GM23338 (cell line): ENCODE results near the gene CCT5. TPM values are rescaled to one million over a fixed set of nuclear protein-coding genes. Genes with fewer than 3 reads are reported as not detected.

Source experiments
- ATAC-seq: fragments of 200-7000 bp; cut with Tn5 transposase; 3 replicates; pipeline ENCODE4 v1.9.1; 2020
- DNase-seq: peaks from one replicate; pipeline ENCODE4 v3.0.0-alpha.2; 2015; ENCODE audit warnings: low spot score
- H2AFZ ChIP-seq: fragments of 200-600 bp; sonication (generic); 2 replicates; pipeline ENCODE4 v1.8.0; 2016; ENCODE audit warnings: antibody characterized with exemption, mild to moderate bottlenecking, moderate library complexity
- H3F3A ChIP-seq: fragments of 200-600 bp; sonication (generic); replicated peaks from 2 replicates; pipeline ENCODE4 v1.8.0; 2017; ENCODE audit warnings: antibody characterized with exemption, mixed run types, low read depth
- H3K27ac ChIP-seq: fragments of 200-600 bp; sonication (generic); 2 replicates; pipeline ENCODE4 v1.6.1; 2016; ENCODE audit warnings: low read depth
- H3K27me3 ChIP-seq: fragments of 200-600 bp; sonication (generic); 2 replicates; pipeline ENCODE4 v1.8.0; 2016; ENCODE audit warnings: mild to moderate bottlenecking, mixed run types, moderate library complexity; ENCODE audit not compliant: insufficient read depth
- H3K36me3 ChIP-seq: fragments of 200-600 bp; sonication (generic); 2 replicates; pipeline ENCODE4 v1.8.0; 2016; ENCODE audit warnings: mild to moderate bottlenecking; ENCODE audit not compliant: insufficient read depth
- H3K4me1 ChIP-seq: fragments of 200-600 bp; sonication (generic); 2 replicates; pipeline ENCODE4 v1.8.0; 2016; ENCODE audit warnings: mild to moderate bottlenecking, moderate library complexity; ENCODE audit not compliant: insufficient read depth
- H3K4me2 ChIP-seq: fragments of 200-600 bp; sonication (generic); 2 replicates; pipeline ENCODE4 v1.7.1; 2017; ENCODE audit warnings: mixed run types
- H3K4me3 ChIP-seq: fragments of 200-600 bp; sonication (generic); 2 replicates; pipeline ENCODE4 v1.6.1; 2016; ENCODE audit warnings: mixed run types
- H3K79me2 ChIP-seq: fragments of 200-600 bp; sonication (generic); replicated peaks from 2 replicates; pipeline ENCODE4 v1.8.0; 2017; ENCODE audit warnings: mild to moderate bottlenecking; ENCODE audit not compliant: insufficient read depth
- H3K9me2 ChIP-seq: fragments of 200-600 bp; sonication (generic); 2 replicates; pipeline ENCODE4 v1.8.0; 2017; ENCODE audit not compliant: insufficient read depth
- H4K20me1 ChIP-seq: fragments of 200-600 bp; sonication (generic); replicated peaks from 2 replicates; pipeline ENCODE4 v1.8.0; 2017; ENCODE audit warnings: mild to moderate bottlenecking; ENCODE audit not compliant: insufficient read depth
- H3K27ac Mint-ChIP-seq: 2 replicates; pipeline ENCODE4 v1.8.0; 2020; ENCODE audit warnings: inconsistent platforms, mild to moderate bottlenecking, moderate library complexity, mixed read lengths
- H3K27me3 Mint-ChIP-seq: 3 replicates; pipeline ENCODE4 v1.8.0; 2022; ENCODE audit warnings: low read depth, mild to moderate bottlenecking, moderate library complexity, mixed read lengths, inconsistent platforms; ENCODE audit not compliant: insufficient read depth, poor library complexity
- H3K36me3 Mint-ChIP-seq: 3 replicates; pipeline ENCODE4 v1.8.0; 2021; ENCODE audit warnings: low read depth, mild to moderate bottlenecking, inconsistent platforms, moderate library complexity, mixed read lengths
- H3K4me1 Mint-ChIP-seq: 3 replicates; pipeline ENCODE4 v1.8.0; 2020; ENCODE audit warnings: mild to moderate bottlenecking, inconsistent platforms, mixed read lengths
- H3K4me3 Mint-ChIP-seq: 3 replicates; pipeline ENCODE4 v1.8.0; 2021; ENCODE audit warnings: moderate library complexity, mild to moderate bottlenecking, inconsistent platforms, mixed read lengths
- H3K9me3 Mint-ChIP-seq: 3 replicates; pipeline ENCODE4 v1.8.0; 2020; ENCODE audit warnings: moderate library complexity, mild to moderate bottlenecking, inconsistent platforms, mixed read lengths
- CREB1 ChIP-seq: fragments of 250-450 bp; sonication (Bioruptor Pico); IDR thresholded peaks from 2 replicates; pipeline ENCODE4 v1.5.0; 2020; ENCODE audit warnings: low read depth, mild to moderate bottlenecking, moderate library complexity
- CTCF ChIP-seq, 2 experiments: fragments of 200-600 bp in 1 of 2; sonication (generic) in 1 of 2; conservative IDR thresholded peaks; 2 replicates each; pipeline versions ENCODE4 v1.5.1 to v1.6.1; 2016 to 2017; ENCODE audit warnings: antibody characterized with exemption in 2 of 2, low read depth in 2 of 2, mild to moderate bottlenecking in 2 of 2, moderate library complexity in 1 of 2
- ETS1 ChIP-seq: IDR thresholded peaks from 2 replicates; pipeline ENCODE4 v1.6.1; 2016; ENCODE audit warnings: antibody characterized with exemption
- STAT1 ChIP-seq: IDR thresholded peaks from one replicate; pipeline ENCODE4 v1.6.1; 2016; ENCODE audit warnings: antibody characterized with exemption; ENCODE audit not compliant: unreplicated experiment
- ZNF331 ChIP-seq: fragments of 250-450 bp; sonication (Bioruptor Pico); IDR thresholded peaks from 2 replicates; pipeline ENCODE4 v1.5.0; 2020; ENCODE audit warnings: low read depth, mild to moderate bottlenecking, moderate library complexity
- ZNF462 ChIP-seq: fragments of 250-450 bp; sonication (Bioruptor Pico); IDR thresholded peaks from 2 replicates; pipeline ENCODE4 v1.5.0; 2020; ENCODE audit warnings: mild to moderate bottlenecking, moderate library complexity
- polyA plus RNA-seq: library from polyadenylated mRNA; unstranded; fragments of >200 nt; fragmentation: Nextera tagmentation; extraction: Ambion mirVana; gene quantifications from 2 replicates; pipeline ENCODE4 v1.2.1, GENCODE V29; 2016
- total RNA-seq: library from RNA; depleted of rRNA; stranded (reverse); fragments of >200 nt; shearing (Covaris generic); gene quantifications from 2 replicates; pipeline ENCODE4 v1.2.3, GENCODE V29; 2014

The CCT5 gene
- total and polyA plus RNA-seq, 2 experiments from 2014 or later, result 576 to 661 TPM

- H3K4me1 ChIP-seq, result peaks cover 11% of the 10 kb centered on the region
- H3K79me2 ChIP-seq, result no peaks in the 10 kb centered on the region
- no peak overlapping the region for H3K4me3 ChIP-seq
- Mint-ChIP-seq H3K27ac (no peak overlapping the region), H3K9me3 (peaks cover 23% of the 10 kb centered on the region), H3K4me3 (no peak overlapping the region), H3K4me1 (peaks cover 20% of the 10 kb centered on the region), H3K27me3 (no peaks in the 10 kb centered on the region), H3K36me3 (peaks cover 12% of the 10 kb centered on the region; the same call in 2 of the 3 replicates)
- H3F3A ChIP-seq, result no peaks in the 10 kb centered on the region
- peak overlapping the region; percentile 95 for H2AFZ ChIP-seq
- DNase-seq (peak; percentile 82), ATAC-seq (peak; percentile 88)
- TF ChIP-seq CTCF (conservative IDR thresholded peaks at IDR 0.05; ENCODE audit: low read depth in 2 of 2) (peak; percentile 91 to 92), ZNF331 (CRISPR knock-in tag) (no peak)
- H3K27ac ChIP-seq, result no peak overlapping the region
- H3K36me3 ChIP-seq, result peaks cover 6% of the 10 kb centered on the region; the same call in 1 of the 2 replicates
- no peaks in the 10 kb centered on the region for H3K27me3 ChIP-seq
- no peaks in the 10 kb centered on the region for H4K20me1 ChIP-seq
- H3K4me2 ChIP-seq, result no peak overlapping the region
- peaks cover 10% of the 10 kb centered on the region; the same call in 1 of the 2 replicates for H3K9me2 ChIP-seq
These were observed 48.7 kb upstream of the CCT5 start for GRCh38 chr5:10201223-10201868.

- peaks cover 11% of the 10 kb centered on the region for H3K4me1 ChIP-seq
- H4K20me1 ChIP-seq, result no peaks in the 10 kb centered on the region
- no peak overlapping the region for H3K4me3 Mint-ChIP-seq
- H3K9me3 Mint-ChIP-seq, result peaks cover 21% of the 10 kb centered on the region
- H3K27ac ChIP-seq, result no peak overlapping the region
- ATAC-seq, result peak; percentile 98
- H3K27me3 Mint-ChIP-seq, result no peaks in the 10 kb centered on the region
- peaks cover 5% of the 10 kb centered on the region; the same call in 1 of the 2 replicates for H3K9me2 ChIP-seq
- H3K4me2 ChIP-seq, result peak overlapping the region; percentile 18; the same call in 1 of the 2 replicates
- no peaks in the 10 kb centered on the region for H3F3A ChIP-seq
- no peaks in the 10 kb centered on the region for H3K27me3 ChIP-seq
- peaks cover 6% of the 10 kb centered on the region; the same call in 1 of the 2 replicates for H3K36me3 ChIP-seq
- no peak overlapping the region for H3K4me3 ChIP-seq
- peaks cover 12% of the 10 kb centered on the region; the same call in 2 of the 3 replicates for H3K36me3 Mint-ChIP-seq
- no peak overlapping the region for H3K27ac Mint-ChIP-seq
- no peak overlapping the region for H2AFZ ChIP-seq
- peak; percentile 24 for DNase-seq
- H3K79me2 ChIP-seq, result no peaks in the 10 kb centered on the region
- H3K4me1 Mint-ChIP-seq, result peaks cover 20% of the 10 kb centered on the region
- TF ChIP-seq STAT1 (no peak), ETS1 (no peak), CREB1 (CRISPR knock-in tag) (no peak), ZNF462 (CRISPR knock-in tag) (peak; percentile 37; the same call in 1 of the 2 replicates)
These were observed 47.8 kb upstream of the CCT5 start for GRCh38 chr5:10202089-10202910.
